HG03565 (cell line): ENCODE measurements around the gene PDS5A.
"Not testable (repeated sequence)": the region's sequence is repeated elsewhere in the genome, so short reads cannot be mapped to it uniquely, and the experiment has no call there.

ENCODE experiments used
- ATAC-seq: cut with Tn5 transposase; IDR thresholded peaks from one replicate; pipeline ENCODE4 v1.9.1; 2021; ENCODE audit warnings: mild to moderate bottlenecking, moderate library complexity; ENCODE audit not compliant: unreplicated experiment

Gene PDS5A

DNA sequence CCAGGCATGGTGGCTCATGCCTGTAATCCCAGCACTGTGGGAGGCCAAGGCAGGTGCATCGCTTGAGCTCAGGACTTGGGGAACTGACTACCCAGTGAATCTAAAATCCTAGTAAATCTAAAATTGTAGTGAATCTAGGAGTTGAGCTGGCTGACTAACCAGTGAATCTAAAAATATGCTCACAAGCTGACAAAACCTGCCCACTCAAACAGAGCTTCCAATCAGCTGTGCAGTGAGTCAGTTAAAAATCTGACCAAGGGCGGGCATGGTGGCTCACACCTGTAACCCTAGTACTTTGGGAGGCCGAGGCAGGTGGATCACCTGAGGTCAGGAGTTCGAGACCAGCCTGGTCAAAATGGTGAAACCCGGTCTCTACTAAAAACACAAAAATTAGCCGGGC lies 72.7 kb downstream of the PDS5A start:
- ATAC-seq = not testable (repeated sequence)

DNA sequence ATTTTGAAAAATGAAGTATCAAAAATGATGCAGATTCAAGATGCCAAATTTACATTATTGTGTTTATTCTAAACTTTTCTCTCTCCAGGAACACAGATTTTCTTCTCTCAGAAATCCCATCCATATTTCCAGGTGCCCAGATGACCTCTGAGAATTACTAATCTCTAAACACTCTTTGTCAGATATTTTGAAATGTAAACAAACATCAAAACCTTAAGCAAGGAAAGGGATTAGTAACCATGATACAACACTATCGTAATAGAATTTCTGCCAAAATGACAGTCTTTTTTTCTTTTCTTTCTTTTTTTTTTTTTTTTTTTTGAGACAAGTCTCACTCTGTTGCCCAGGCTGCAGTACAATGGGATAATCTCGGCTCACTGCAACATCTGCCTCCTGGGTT lies 76.7 kb downstream of the PDS5A start:
- no peak for ATAC-seq

- no peak for ATAC-seq
Observed at GRCh38 chr4:39899291-39899690, 78.4 kb downstream of the PDS5A start.

GRCh38 chr4:39898015-39898414 lies 79.7 kb downstream of the PDS5A start:
- no peak for ATAC-seq

DNA sequence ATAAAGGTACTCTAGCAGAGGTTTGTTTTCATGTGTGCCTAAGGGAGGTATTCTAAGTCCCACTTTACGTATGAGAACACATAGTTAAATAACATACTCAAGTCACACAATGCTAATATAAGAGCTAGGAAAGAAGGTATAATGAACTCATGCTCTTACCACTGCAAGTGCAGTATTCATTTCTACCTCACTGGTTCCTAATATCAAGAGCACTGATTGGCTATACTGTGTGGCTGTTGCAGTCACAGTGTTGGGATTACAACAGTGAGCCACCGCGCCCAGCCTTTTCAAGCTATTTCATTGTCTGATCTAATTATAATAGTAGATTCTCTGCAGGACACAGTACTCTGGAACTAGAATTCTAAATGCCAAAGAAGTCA lies 84.0 kb downstream of the PDS5A start:
- no peak for ATAC-seq

DNA sequence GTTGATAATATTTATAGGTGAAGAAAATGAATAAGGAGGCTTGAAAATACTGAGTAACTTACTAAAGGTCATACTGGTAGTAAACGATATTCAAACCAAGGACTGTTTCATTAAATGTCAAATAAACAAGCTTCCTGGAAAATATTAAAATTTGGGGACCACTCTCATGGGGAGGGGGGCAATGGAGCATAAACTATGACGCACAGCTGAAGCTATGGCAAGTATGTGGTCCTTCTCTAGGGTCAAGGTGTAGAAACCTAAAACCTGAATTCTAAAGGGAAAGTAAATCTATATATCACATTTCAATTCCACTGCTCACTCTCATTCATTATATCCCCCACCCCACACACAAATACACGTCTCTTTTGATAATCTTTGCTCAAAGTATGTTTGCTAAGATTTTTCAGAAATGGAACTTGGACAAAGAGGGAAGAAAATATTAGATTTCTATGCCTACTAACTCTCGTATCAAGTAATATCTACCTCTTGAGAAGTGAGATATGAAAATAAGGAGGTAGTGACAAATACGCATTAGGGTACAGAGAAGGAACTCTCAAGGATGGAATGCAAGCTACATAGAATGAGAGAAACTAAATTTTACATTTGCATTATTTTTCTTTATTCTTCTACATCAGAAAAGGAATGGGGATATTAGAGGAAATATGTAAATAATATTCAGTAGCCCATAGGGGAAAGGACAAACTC lies 84.6 kb downstream of the PDS5A start:
- no peak for ATAC-seq

DNA sequence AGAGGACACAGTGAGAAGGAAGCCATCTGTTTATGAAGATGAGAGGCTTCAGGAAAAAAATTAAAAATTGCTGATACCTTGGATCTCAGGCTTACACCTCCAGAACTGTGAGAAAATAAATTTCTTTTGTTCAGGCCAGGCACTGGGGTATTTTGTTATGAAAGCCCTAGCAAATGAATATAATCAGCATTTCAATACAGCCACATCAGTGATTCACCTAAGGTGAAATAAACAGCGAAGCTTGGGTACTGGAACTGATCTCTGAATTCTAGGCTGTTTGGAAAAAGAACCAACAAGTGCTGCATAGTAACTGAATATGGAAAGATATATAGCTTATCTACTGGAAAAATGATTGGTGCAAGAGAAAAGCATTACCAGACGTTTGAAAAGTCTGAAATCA lies 88.5 kb downstream of the PDS5A start:
- no peak for ATAC-seq

GRCh38 chr4:39888541-39888940 lies 89.2 kb downstream of the PDS5A start:
- ATAC-seq = no peak

- ATAC-seq = no peak
Observed at GRCh38 chr4:39883646-39884045, 94.1 kb downstream of the PDS5A start.

- ATAC-seq = no peak
Observed at GRCh38 chr4:39881789-39882188, 95.9 kb downstream of the PDS5A start.

DNA sequence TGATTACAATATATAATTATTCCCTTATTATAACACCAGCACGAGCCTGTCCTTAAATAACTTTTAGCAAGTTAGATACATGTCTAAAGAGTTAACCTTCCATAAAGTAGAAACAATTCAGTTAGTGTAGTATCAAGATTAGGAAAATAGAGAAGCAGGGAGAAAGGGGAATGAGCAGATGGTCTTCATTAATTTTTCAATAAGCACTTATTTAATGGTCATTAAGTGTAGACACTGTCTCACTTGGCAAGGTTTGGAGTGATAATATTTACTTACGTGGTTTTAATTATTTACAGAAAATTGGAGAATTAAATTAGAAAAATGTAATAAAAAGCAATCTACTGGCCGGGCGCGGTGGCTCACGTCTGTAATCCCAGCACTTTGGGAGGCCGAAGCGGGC lies 99.7 kb downstream of the PDS5A start:
- no peak for ATAC-seq

GRCh38 chr4:39873823-39874222 lies 103.9 kb downstream of the PDS5A start:
- ATAC-seq = no peak

DNA sequence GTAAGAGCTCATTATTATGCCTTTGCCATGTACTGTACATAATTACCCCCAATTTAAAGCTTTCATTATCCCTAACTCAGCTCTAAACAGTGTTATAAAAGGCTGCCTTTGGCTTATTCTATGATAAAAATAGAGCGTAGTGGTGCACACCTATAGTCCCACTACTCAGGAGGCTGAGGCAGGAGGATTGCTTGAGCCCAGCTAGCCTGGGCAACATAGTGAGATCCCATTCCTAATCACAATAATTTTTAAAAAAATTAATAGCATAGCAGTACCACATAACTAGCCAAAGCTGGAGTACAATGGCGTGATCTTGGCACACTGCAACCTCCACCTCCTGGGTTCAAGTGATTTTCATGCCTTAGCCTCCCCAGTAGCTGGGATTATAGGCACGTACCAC lies 112.4 kb downstream of the PDS5A start:
- no peak for ATAC-seq

DNA sequence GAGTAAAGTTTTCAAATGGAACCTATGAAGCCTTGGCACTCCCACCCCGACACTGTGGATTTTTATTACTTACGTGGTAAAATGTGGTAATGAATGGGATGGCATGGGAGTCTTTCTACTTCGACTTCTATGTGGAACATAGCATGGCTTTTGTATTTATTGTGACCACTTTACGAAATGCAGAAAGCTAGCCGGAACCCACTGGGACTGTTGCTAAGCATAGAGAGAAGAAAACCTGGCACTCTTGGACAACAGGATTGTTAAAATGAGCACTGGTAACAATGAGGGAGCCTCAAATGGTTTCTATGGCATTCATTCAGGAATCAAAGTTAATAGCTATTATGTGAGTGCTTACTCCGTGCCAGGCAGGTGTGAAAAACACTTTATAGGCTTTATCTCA lies 113.3 kb downstream of the PDS5A start:
- ATAC-seq = no peak

DNA sequence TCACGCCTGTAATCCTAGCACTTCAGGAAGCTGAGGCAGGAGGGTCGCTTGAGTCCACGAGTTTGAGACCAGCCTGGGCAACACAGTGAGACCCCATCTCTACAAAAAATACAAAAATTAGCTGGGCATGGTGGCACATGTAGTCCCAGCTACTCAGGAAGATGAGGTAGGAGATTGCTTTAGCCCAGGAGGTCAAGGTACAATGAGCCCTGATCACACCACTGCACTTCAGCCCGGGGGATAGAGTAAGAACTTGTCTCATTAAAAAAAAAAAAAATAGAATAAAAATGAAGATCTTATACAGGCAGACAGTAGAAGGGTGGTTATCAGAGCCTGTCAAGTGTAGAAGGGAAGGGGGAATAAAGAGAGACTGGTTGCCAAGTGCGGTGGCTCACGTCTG lies 116.9 kb downstream of the PDS5A start:
- no peak for ATAC-seq

DNA sequence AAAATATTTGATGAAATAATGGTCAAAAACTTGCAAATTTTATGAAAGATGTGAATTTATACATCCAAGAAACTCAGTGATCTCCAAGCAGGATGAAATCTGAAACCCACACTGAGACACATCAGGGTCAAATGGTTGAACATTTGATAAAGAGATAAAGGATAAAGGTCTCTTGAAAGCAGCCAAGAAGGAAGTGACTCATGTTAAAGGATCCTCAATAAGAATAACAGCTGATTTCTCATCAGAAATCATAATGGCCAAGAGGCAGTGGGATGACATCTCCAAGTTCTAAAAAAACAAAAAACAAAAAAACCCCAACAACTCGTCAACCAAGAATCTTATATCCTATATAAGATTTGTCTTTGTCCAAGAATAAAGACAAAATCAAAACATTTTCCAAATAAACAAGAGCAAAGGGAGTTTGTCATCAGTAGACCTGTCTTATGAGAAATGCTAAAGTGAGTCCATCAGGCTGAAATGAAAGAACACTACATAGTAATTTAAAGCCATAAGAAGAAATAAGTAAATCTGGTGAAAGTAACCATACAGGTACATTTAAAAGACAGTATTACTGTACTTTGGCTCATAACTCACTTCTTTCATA lies 121.7 kb downstream of the PDS5A start:
- no peak for ATAC-seq

GRCh38 chr4:39852636-39853035 lies 125.1 kb downstream of the PDS5A start:
- no peak for ATAC-seq

DNA sequence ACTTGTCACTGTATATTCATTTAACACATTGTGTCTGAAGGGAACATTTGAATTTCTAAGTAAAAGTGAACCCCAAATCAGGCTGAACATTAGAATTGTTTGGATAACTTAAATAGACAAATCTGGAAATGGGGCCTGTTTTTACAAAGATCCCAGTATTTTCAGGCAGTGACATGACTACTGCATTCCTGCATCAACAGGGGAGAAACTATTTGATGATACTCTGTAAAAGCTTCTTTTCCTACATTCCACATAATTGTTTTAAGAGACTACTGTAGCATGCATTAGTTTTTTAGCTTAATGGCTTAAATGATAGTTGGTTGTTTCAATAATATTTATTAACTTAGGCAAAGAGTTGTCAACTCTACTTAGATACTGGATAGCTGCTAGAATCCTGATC lies 127.0 kb downstream of the PDS5A start:
- no peak for ATAC-seq

- ATAC-seq = no peak
Observed at GRCh38 chr4:39846705-39847104, 131.0 kb downstream of the PDS5A start.

GRCh38 chr4:39846120-39846519 lies 131.6 kb downstream of the PDS5A start:
- no peak for ATAC-seq

GRCh38 chr4:39841894-39842293 lies 135.8 kb downstream of the PDS5A start:
- ATAC-seq = no peak

GRCh38 chr4:39840516-39840915 lies 137.2 kb downstream of the PDS5A start:
- not testable (repeated sequence) for ATAC-seq

GRCh38 chr4:39840027-39840426 lies 137.7 kb downstream of the PDS5A start:
- no peak for ATAC-seq
